HepG2 (cell line): Measurements from ENCODE around the gene TRIM6. TPM values are rescaled to one million over a fixed set of nuclear protein-coding genes. Genes with fewer than 3 reads are reported as not detected.

Experiments
- ATAC-seq: fragments of 200-7000 bp; cut with Tn5 transposase; 3 replicates; pipeline ENCODE4 v1.9.1; 2020; ENCODE audit warnings: mild to moderate bottlenecking, moderate library complexity
- BruUV-seq: library from RNA; stranded (reverse); fragments of 400-500 nt; replicated peaks from 2 replicates; lab custom pipeline; 2021; lab: Mats Ljungman, UMichigan
- CTCF ChIA-PET: fragments of 300-600 bp; formaldehyde crosslinking; extraction: SDS; loops from one replicate; lab custom pipeline; 2021; ENCODE audit warnings: low total read pairs, inconsistent platforms, low intra/inter-chr PET ratio; lab: Yijun Ruan, JAX
- POLR2A ChIA-PET: fragments of 350-600 bp; sonication (Branson Sonifier 250); formaldehyde crosslinking; loops from one replicate; lab custom pipeline; 2020; ENCODE audit warnings: antibody characterized with exemption, inconsistent platforms; lab: Yijun Ruan, JAX
- DNase-seq: peaks from one replicate; pipeline ENCODE4 v3.0.0-alpha.2; 2015; ENCODE audit warnings: low spot score
- FAIRE-seq: peaks from 3 replicates; lab custom pipeline; 2011; peaks lifted over from hg19 to GRCh38; lab: Jason Lieb, UNC
- H2AFZ ChIP-seq: one replicate; pipeline ENCODE4 v1.6.1; 2011; ENCODE audit warnings: low read length, inconsistent platforms
- H3K27ac ChIP-seq: fragments of 300-600 bp; 3 replicates; pipeline ENCODE4 v1.8.0; 2011; ENCODE audit warnings: mixed run types, mild to moderate bottlenecking, mixed read lengths, low read length, inconsistent platforms; ENCODE audit not compliant: insufficient read depth; ENCODE audit errors: extremely low read length
- H3K27me3 ChIP-seq, 2 experiments: fragments of 200-600 bp in 1 of 2; 2 replicates in 1 of 2; 3 replicates in 1 of 2; pipeline versions ENCODE4 v1.6.0 to v1.8.0; 2011; ENCODE audit warnings: low read length in 2 of 2, mild to moderate bottlenecking in 2 of 2, moderate library complexity in 2 of 2, inconsistent platforms in 1 of 2; ENCODE audit not compliant: insufficient read depth in 2 of 2, control insufficient read depth in 1 of 2
- H3K36me3 ChIP-seq, 2 experiments: fragments of 200-600 bp in 1 of 2; replicated peaks in 1 of 2; 2 replicates in 1 of 2; 3 replicates in 1 of 2; pipeline versions ENCODE4 v1.5.1 to v1.8.0; 2011; ENCODE audit warnings: low read length in 2 of 2, inconsistent platforms in 1 of 2; ENCODE audit not compliant: insufficient read depth in 2 of 2, control insufficient read depth in 1 of 2
- H3K4me1 ChIP-seq: 2 replicates; pipeline ENCODE4 v1.5.1; 2012; ENCODE audit warnings: low read length, inconsistent platforms; ENCODE audit not compliant: insufficient read depth
- H3K4me2 ChIP-seq: 2 replicates; pipeline ENCODE4 v1.6.0; 2011; ENCODE audit warnings: low read depth, low read length, inconsistent platforms
- H3K4me3 ChIP-seq, 3 experiments: fragments of 200-600 bp in 1 of 3; sonication (generic), shearing (Covaris generic) in 1 of 3; replicated peaks in 1 of 3; 2 replicates each; pipeline ENCODE4 v1.5.1; 2011 to 2016; ENCODE audit warnings: low read length in 3 of 3, inconsistent platforms in 2 of 3, low read depth in 2 of 3, mild to moderate bottlenecking in 2 of 3, control low read depth in 1 of 3, mixed read lengths in 1 of 3; ENCODE audit not compliant: insufficient read depth in 1 of 3
- H3K79me2 ChIP-seq: one replicate; pipeline ENCODE4 v1.6.1; 2011; ENCODE audit warnings: low read length, inconsistent platforms; ENCODE audit not compliant: insufficient read depth
- H3K9ac ChIP-seq: 2 replicates; pipeline ENCODE4 v1.6.0; 2011; ENCODE audit warnings: mild to moderate bottlenecking, low read depth, low read length, inconsistent platforms; ENCODE audit not compliant: insufficient read depth
- H3K9me3 ChIP-seq: 2 replicates; pipeline ENCODE4 v1.5.1; 2012; ENCODE audit warnings: mild to moderate bottlenecking, low read length
- H4K20me1 ChIP-seq: 2 replicates; pipeline ENCODE4 v1.6.0; 2011; ENCODE audit warnings: inconsistent platforms, mild to moderate bottlenecking, low read length, moderate library complexity; ENCODE audit not compliant: insufficient read depth
- CBFB ChIP-seq: sonication (generic); formaldehyde crosslinking; IDR thresholded peaks from 2 replicates; pipeline ENCODE4 v1.4.0; 2020; ENCODE audit warnings: missing genetic modification reagents
- CENPX ChIP-seq: sonication (generic); formaldehyde crosslinking; IDR thresholded peaks from 2 replicates; pipeline ENCODE4 v1.9.0; 2021; ENCODE audit warnings: mild to moderate bottlenecking, missing genetic modification reagents, moderate library complexity
- EZH2 ChIP-seq: conservative IDR thresholded peaks from 2 replicates; pipeline ENCODE4 v1.6.1; 2012; ENCODE audit warnings: mild to moderate bottlenecking, low read depth, low read length, moderate library complexity
- HOXA3 ChIP-seq: sonication (generic); formaldehyde crosslinking; IDR thresholded peaks from 2 replicates; pipeline ENCODE4 v1.5.0; 2020; ENCODE audit warnings: missing genetic modification reagents
- PHF20 ChIP-seq: sonication (generic); formaldehyde crosslinking; IDR thresholded peaks from 2 replicates; pipeline ENCODE4 v1.5.0; 2020; ENCODE audit warnings: mild to moderate bottlenecking, missing genetic modification reagents
- ZBTB7B ChIP-seq: sonication (generic); formaldehyde crosslinking; IDR thresholded peaks from 2 replicates; pipeline ENCODE4 v1.4.0; 2020; ENCODE audit warnings: missing genetic modification reagents
- ZFP41 ChIP-seq: sonication (generic); formaldehyde crosslinking; IDR thresholded peaks from 2 replicates; pipeline ENCODE4 v1.4.0; 2020; ENCODE audit warnings: mild to moderate bottlenecking, missing genetic modification reagents, borderline replicate concordance
- ZHX1 ChIP-seq: sonication (generic); formaldehyde crosslinking; IDR thresholded peaks from 2 replicates; pipeline ENCODE4 v1.8.1; 2022; ENCODE audit warnings: low read depth, mild to moderate bottlenecking, missing genetic modification reagents
- ZNF225 ChIP-seq: sonication (generic); formaldehyde crosslinking; IDR thresholded peaks from 2 replicates; pipeline ENCODE4 v1.4.0; 2020; ENCODE audit warnings: mild to moderate bottlenecking, missing genetic modification reagents
- ZNF232 ChIP-seq: sonication (generic); formaldehyde crosslinking; IDR thresholded peaks from 2 replicates; pipeline ENCODE4 v1.4.0; 2020; ENCODE audit warnings: missing genetic modification reagents, borderline replicate concordance
- ZNF432 ChIP-seq: sonication (generic); formaldehyde crosslinking; IDR thresholded peaks from 2 replicates; pipeline ENCODE4 v1.5.0; 2020; ENCODE audit warnings: missing genetic modification reagents, mild to moderate bottlenecking, borderline replicate concordance
- ZNF468 ChIP-seq: sonication (generic); formaldehyde crosslinking; IDR thresholded peaks from 2 replicates; pipeline ENCODE4 v1.8.0; 2022; ENCODE audit warnings: mild to moderate bottlenecking, moderate library complexity, missing genetic modification reagents
- ZNF704 ChIP-seq: sonication (generic); formaldehyde crosslinking; IDR thresholded peaks from 2 replicates; pipeline ENCODE4 v1.8.1; 2023; ENCODE audit warnings: mild to moderate bottlenecking, inconsistent platforms, moderate library complexity, missing genetic modification reagents, borderline replicate concordance
- ZXDC ChIP-seq: sonication (generic); formaldehyde crosslinking; IDR thresholded peaks from 2 replicates; pipeline ENCODE4 v1.5.0; 2020; ENCODE audit warnings: mild to moderate bottlenecking, missing genetic modification reagents
- WGBS: methylation state at CpG from one replicate; pipeline ENCODE4 v1.1.6; 2017; ENCODE audit warnings: low lambda C conversion rate; 5-methylcytosine and 5-hydroxymethylcytosine counted together
- in situ Hi-C: cut with HindIII; loops from 2 replicates; pipeline ENCODE4 v1.10.0; 2017; ENCODE audit warnings: low pct_unique_long_range_greater_than_20kb; ENCODE audit not compliant: extremely low pct_ligation_motif_present
- intact Hi-C: fragments of 100-400 bp; cut with micrococcal nuclease; formaldehyde crosslinking; loops from one replicate; pipeline ENCODE4 v1.10.0; 2022; ENCODE audit not compliant: unreplicated experiment
- polyA plus RNA-seq, 8 experiments: library from polyadenylated mRNA; depleted of rRNA in 3 of 8; stranded (reverse) in 7 of 8; unstranded in 1 of 8; fragments of >200 nt; fragmentation: Illumina TruSeq in 4 of 8; extraction: Trizol in 4 of 8; gene quantifications; 2 replicates each; pipeline versions ENCODE4 v1.2.1 to v1.2.3, GENCODE V29; 2011 to 2016; ENCODE audit warnings: low read depth in 4 of 8, missing spikeins in 1 of 8, mixed read lengths in 1 of 8; ENCODE audit not compliant: insufficient read depth in 1 of 8
- total RNA-seq, 5 experiments: library from RNA; depleted of rRNA; stranded (reverse); fragments of >200 nt; fragmentation: Illumina TruSeq; extraction: Trizol; gene quantifications; 2 replicates each; pipeline ENCODE4 v1.2.3, GENCODE V29; 2016; ENCODE audit warnings: low read depth in 1 of 5

TRIM6 gene
- total and polyA plus RNA-seq, 2 of the 13 experiments (the other 11 are each of a cell fraction or from before 2014, with no cell fraction given), result not detected

- no TSS peak for BruUV-seq
- no peak overlapping the region for H3K9ac ChIP-seq
- DNase-seq (no peak), FAIRE-seq (no peak), ATAC-seq (no peak)
- CTCF ChIA-PET, result no interaction called here
- H3K4me3 ChIP-seq, result no peak overlapping the region
- H3K27me3 ChIP-seq, result no peaks in the 10 kb centered on the region
- no peaks in the 10 kb centered on the region for H4K20me1 ChIP-seq
- no peak for TF ChIP-seq PHF20 (CRISPR knock-in tag)
- no peak for TF ChIP-seq ZNF432 (CRISPR knock-in tag)
- TF ChIP-seq ZNF704 (CRISPR knock-in tag), result no peak
- no peak for TF ChIP-seq ZFP41 (CRISPR knock-in tag)
- TF ChIP-seq CENPX, result no peak
- no peak for TF ChIP-seq ZNF232 (CRISPR knock-in tag)
- no peak for TF ChIP-seq HOXA3
- no peak for TF ChIP-seq ZHX1
- TF ChIP-seq CBFB (CRISPR knock-in tag), result no peak
- no peak for TF ChIP-seq ZNF225
- TF ChIP-seq ZNF468, result no peak
- no peak for TF ChIP-seq EZH2
- no peak for TF ChIP-seq ZBTB7B
- no peak for TF ChIP-seq ZXDC
- no peaks in the 10 kb centered on the region for H3K9me3 ChIP-seq
- H3K4me1 ChIP-seq, result no peaks in the 10 kb centered on the region
- H3K4me2 ChIP-seq, result no peak overlapping the region
- no peak overlapping the region for H3K27ac ChIP-seq
- H3K36me3 ChIP-seq, result no peaks in the 10 kb centered on the region
- no peaks in the 10 kb centered on the region for H3K79me2 ChIP-seq
- in situ Hi-C loops, result no loop called here
- WGBS, result 19% methylated on average over 3 of the region's 3 CpGs
- no peak overlapping the region for H2AFZ ChIP-seq
- intact Hi-C loops, result no loop called here
- POLR2A ChIA-PET, result no interaction called here
Measured at GRCh38 chr11:5557751-5558150, 38.7 kb upstream of the TRIM6 start.
